ENCODE results near the gene LDB1. TPM values are rescaled to one million over a fixed set of nuclear protein-coding genes. Genes with fewer than 3 reads are reported as not detected.

LDB1 gene
- total and polyA plus RNA-seq, 8 donors = 12.5 to 32.1 (median 18.2) TPM

- Histone ChIP-seq H3K27me3 (no peaks in the 10 kb centered on the region), H3K4me3 (peak overlapping the region; percentile 56 to 78 (median 68)), H3K27ac (peak overlapping the region in 3 of 4 donors; percentile 58 to 89 (median 81)), H3K36me3 (peaks cover 0 to 11% (median 0%) of the 10 kb centered on the region in 3 donors), H3K9me3 (no peaks in the 10 kb centered on the region), H3K4me1 (peaks cover 20 to 51% (median 30%) of the 10 kb centered on the region in 3 donors)
- FAIRE-seq (no peak), ATAC-seq (peak; percentile 82 to 88 (median 85)), DNase-seq (peak; percentile 75 to 94 (median 90))
- 2% methylated on average over 17 to 23 of the region's 23 CpGs for WGBS, 2 donors
- TF ChIP-seq CTCF (IDR thresholded peaks at IDR 0.05) = no peak
- intact Hi-C loops (cut with DNase I) = no loop called here
These were observed 5.1 kb downstream of the LDB1 start for GRCh38 chr10:102114861-102115618.

GRCh38 chr10:102113956-102114857, 6.0 kb downstream of the LDB1 start:
- Histone ChIP-seq H3K36me3 (peaks cover 0 to 19% (median under 1%) of the 10 kb centered on the region in 3 donors), H3K4me1 (peaks cover 20 to 51% (median 30%) of the 10 kb centered on the region in 3 donors), H3K27ac (peak overlapping the region in 3 of 4 donors; percentile 38 to 89 (median 81)), H3K9me3 (no peaks in the 10 kb centered on the region), H3K4me3 (peak overlapping the region; percentile 56 to 78 (median 68)), H3K27me3 (no peaks in the 10 kb centered on the region)
- no peak for TF ChIP-seq CTCF (IDR thresholded peaks at IDR 0.05)
- intact Hi-C loops (cut with DNase I) = no loop called here
- 2 to 6% methylated on average over 14 to 45 of the region's 45 CpGs for WGBS, 2 donors
- peak in 3 of 6 donors; percentile 34 to 69 (median 67) for DNase-seq
- peak; percentile 4 to 22 (median 10) for ATAC-seq
- FAIRE-seq = no peak

GRCh38 chr10:102113261-102113955, 6.8 kb downstream of the LDB1 start:
- H3K4me3 ChIP-seq = peak overlapping the region in 2 of 4 donors; percentile 60 to 78
- 63 to 69% methylated on average over 7 of the region's 7 CpGs for WGBS, 2 donors
- H3K27ac ChIP-seq = no peak overlapping the region

More at GRCh38 chr10:102113261-102113955, 6.8 kb downstream of the LDB1 start:
- FAIRE-seq (no peak), ATAC-seq (no peak), DNase-seq (no peak)
- no peak for TF ChIP-seq CTCF (IDR thresholded peaks at IDR 0.05)
- Histone ChIP-seq H3K36me3 (peaks cover 0 to 27% (median 7%) of the 10 kb centered on the region in 3 donors), H3K9me3 (no peaks in the 10 kb centered on the region), H3K4me1 (peaks cover 15 to 45% (median 26%) of the 10 kb centered on the region in 3 donors), H3K27me3 (no peaks in the 10 kb centered on the region)
- intact Hi-C loops (cut with DNase I) = no loop called here
